OCI-LY7 (cell line): ENCODE results near the gene MICALL2. TPM values are rescaled to one million over a fixed set of nuclear protein-coding genes. Genes with fewer than 3 reads are reported as not detected.

ENCODE experiments used
- BruUV-seq: library from RNA; stranded (reverse); fragments of 400-500 nt; replicated peaks from 2 replicates; lab custom pipeline; 2021; lab: Mats Ljungman, UMichigan
- CTCF ChIA-PET: fragments of 300-600 bp; sonication (Branson Sonifier 250); formaldehyde crosslinking; loops from one replicate; lab custom pipeline; 2022; ENCODE audit warnings: antibody characterized with exemption; ENCODE audit not compliant: unreplicated experiment; lab: Charles Lee
- POLR2A ChIA-PET: fragments of 300-600 bp; sonication (Branson Sonifier 250); formaldehyde crosslinking; loops from one replicate; lab custom pipeline; 2022; ENCODE audit warnings: antibody characterized with exemption; lab: Charles Lee
- DNase-seq: peaks from one replicate; pipeline ENCODE4 v3.0.0-alpha.2; 2015; ENCODE audit warnings: low spot score
- H2AFZ ChIP-seq: fragments of 200-600 bp; sonication (generic), shearing (Covaris generic); 2 replicates; pipeline ENCODE4 v1.6.1; 2014; ENCODE audit warnings: mild to moderate bottlenecking, antibody characterized with exemption, low read length, moderate library complexity
- H3K27ac ChIP-seq: fragments of 200-600 bp; sonication (generic); 2 replicates; pipeline ENCODE4 v1.5.1; 2014; ENCODE audit warnings: mixed run types, low read depth, mild to moderate bottlenecking, moderate library complexity, low read length, inconsistent platforms; ENCODE audit not compliant: poor library complexity, severe bottlenecking
- H3K36me3 ChIP-seq: fragments of 200-600 bp; sonication (generic); 2 replicates; pipeline ENCODE4 v1.6.1; 2014; ENCODE audit warnings: mild to moderate bottlenecking, antibody characterized with exemption, low read length, moderate library complexity, mixed read lengths; ENCODE audit not compliant: insufficient read depth
- H3K4me1 ChIP-seq: fragments of 200-600 bp; sonication (generic); 2 replicates; pipeline ENCODE4 v1.5.1; 2014; ENCODE audit warnings: mild to moderate bottlenecking, low read length; ENCODE audit not compliant: insufficient read depth, poor library complexity, severe bottlenecking
- H3K4me2 ChIP-seq: fragments of 200-600 bp; sonication (generic); 2 replicates; pipeline ENCODE4 v1.6.1; 2014; ENCODE audit warnings: mild to moderate bottlenecking, low read length
- H3K4me3 ChIP-seq: fragments of 200-600 bp; sonication (generic); 2 replicates; pipeline ENCODE4 v1.5.1; 2014; ENCODE audit warnings: mild to moderate bottlenecking, low read depth, low read length; ENCODE audit not compliant: poor library complexity, severe bottlenecking
- H3K79me2 ChIP-seq: fragments of 200-600 bp; sonication (generic); 2 replicates; pipeline ENCODE4 v1.6.1; 2016; ENCODE audit warnings: low read depth, mild to moderate bottlenecking, low read length, moderate library complexity, mixed read lengths; ENCODE audit not compliant: insufficient read depth
- H3K9me2 ChIP-seq: fragments of 200-600 bp; sonication (generic); 2 replicates; pipeline ENCODE4 v1.6.1; 2016; ENCODE audit warnings: mild to moderate bottlenecking, low read length, mixed read lengths; ENCODE audit not compliant: insufficient read depth
- H3K9me3 ChIP-seq: fragments of 200-600 bp; sonication (generic); 2 replicates; pipeline ENCODE4 v1.6.1; 2014; ENCODE audit warnings: mild to moderate bottlenecking, mixed run types, low read length, mixed read lengths
- H4K20me1 ChIP-seq: fragments of 200-600 bp; sonication (generic); 2 replicates; pipeline ENCODE4 v1.6.1; 2014; ENCODE audit warnings: mild to moderate bottlenecking, antibody characterized with exemption, low read length, moderate library complexity, mixed read lengths; ENCODE audit not compliant: insufficient read depth
- EZH2phosphoT487 ChIP-seq: fragments of 200-600 bp; sonication (generic); IDR thresholded peaks from 2 replicates; pipeline ENCODE4 v1.6.1; 2018; ENCODE audit warnings: low read depth, borderline replicate concordance, mild to moderate bottlenecking, mixed run types, antibody characterized with exemption, low read length, moderate library complexity, mixed read lengths
- intact Hi-C: fragments of 100-400 bp; cut with micrococcal nuclease; formaldehyde crosslinking; loops from one replicate; pipeline ENCODE4 v1.10.0; 2022; ENCODE audit not compliant: unreplicated experiment
- total RNA-seq, 2 experiments: library from RNA; depleted of rRNA in 1 of 2; stranded (reverse); fragments of >200 nt in 1 of 2; shearing (Covaris generic) in 1 of 2; gene quantifications; 2 replicates each; pipeline ENCODE4 v1.2.3, GENCODE V29; 2014 to 2022
- TF ChIP-seq, protein P1 (sequence below): fragments of 200-600 bp; sonication (generic); conservative IDR thresholded peaks from 2 replicates; pipeline ENCODE4 v1.5.1; 2014; ENCODE audit warnings: mild to moderate bottlenecking, antibody characterized with exemption, low read length, moderate library complexity, mixed read lengths

The MICALL2 gene
- total RNA-seq, 2 experiments from 2014 or later, result 1.4 to 4.5 TPM

DNA sequence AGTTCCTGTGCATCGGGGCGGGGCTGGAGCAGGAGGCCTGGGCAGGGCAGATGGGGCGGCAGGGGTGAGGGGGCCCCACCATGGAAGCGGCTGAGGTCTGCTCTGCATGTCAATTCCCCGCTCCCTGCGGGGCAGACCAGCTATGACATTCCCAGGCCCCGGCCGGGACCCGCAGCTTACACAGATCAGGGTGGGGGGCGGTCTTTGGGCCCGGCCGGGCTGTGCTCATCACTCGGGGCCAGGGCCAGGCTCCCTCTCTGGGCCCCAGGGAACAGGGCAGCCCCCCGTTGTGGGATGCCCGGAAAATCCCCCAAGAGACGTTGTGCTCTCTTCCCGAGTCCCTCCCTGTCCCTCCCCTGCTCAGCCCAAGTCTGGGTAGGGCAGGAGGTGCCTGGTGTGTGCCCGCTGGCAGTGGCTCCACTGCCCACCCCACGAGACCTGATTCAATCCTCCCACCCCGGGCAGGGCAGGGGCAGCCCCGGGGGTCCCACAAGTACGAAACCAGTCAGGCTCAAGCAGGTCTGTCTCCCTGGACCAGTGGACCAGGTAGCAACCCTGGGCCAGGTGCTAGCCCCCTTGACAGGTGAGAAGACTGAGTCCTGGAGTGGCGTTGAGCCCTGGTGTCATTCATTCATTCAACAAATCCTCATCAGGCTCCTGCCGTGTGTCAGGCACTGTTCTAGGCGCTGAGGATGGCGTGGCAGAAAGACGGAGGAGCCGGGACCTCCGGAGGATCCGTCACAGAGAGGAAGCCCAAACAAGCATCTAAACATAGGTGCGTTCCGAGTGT, 29.0 kb downstream of the MICALL2 start:
- Histone ChIP-seq H3K27ac (no peak overlapping the region), H3K79me2 (no peaks in the 10 kb centered on the region), H2AFZ (no peak overlapping the region), H3K4me3 (no peak overlapping the region), H3K4me1 (no peaks in the 10 kb centered on the region), H3K36me3 (no peaks in the 10 kb centered on the region), H3K9me3 (no peaks in the 10 kb centered on the region), H3K4me2 (no peak overlapping the region), H4K20me1 (no peaks in the 10 kb centered on the region), H3K9me2 (no peaks in the 10 kb centered on the region)
- DNase-seq, result no peak
- ChIA-PET POLR2A (interaction anchor here (0.6 kb wide), 1 partner anchor 229 kb away, joined by 6 read pairs; no protein-coding TSS in a partner anchor), CTCF (no interaction called here)
- TF ChIP-seq, protein P1, sequence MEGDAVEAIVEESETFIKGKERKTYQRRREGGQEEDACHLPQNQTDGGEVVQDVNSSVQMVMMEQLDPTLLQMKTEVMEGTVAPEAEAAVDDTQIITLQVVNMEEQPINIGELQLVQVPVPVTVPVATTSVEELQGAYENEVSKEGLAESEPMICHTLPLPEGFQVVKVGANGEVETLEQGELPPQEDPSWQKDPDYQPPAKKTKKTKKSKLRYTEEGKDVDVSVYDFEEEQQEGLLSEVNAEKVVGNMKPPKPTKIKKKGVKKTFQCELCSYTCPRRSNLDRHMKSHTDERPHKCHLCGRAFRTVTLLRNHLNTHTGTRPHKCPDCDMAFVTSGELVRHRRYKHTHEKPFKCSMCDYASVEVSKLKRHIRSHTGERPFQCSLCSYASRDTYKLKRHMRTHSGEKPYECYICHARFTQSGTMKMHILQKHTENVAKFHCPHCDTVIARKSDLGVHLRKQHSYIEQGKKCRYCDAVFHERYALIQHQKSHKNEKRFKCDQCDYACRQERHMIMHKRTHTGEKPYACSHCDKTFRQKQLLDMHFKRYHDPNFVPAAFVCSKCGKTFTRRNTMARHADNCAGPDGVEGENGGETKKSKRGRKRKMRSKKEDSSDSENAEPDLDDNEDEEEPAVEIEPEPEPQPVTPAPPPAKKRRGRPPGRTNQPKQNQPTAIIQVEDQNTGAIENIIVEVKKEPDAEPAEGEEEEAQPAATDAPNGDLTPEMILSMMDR, result no peak
- no peak for TF ChIP-seq EZH2phosphoT487
- intact Hi-C loops, result no loop called here
- BruUV-seq, result no TSS peak

DNA sequence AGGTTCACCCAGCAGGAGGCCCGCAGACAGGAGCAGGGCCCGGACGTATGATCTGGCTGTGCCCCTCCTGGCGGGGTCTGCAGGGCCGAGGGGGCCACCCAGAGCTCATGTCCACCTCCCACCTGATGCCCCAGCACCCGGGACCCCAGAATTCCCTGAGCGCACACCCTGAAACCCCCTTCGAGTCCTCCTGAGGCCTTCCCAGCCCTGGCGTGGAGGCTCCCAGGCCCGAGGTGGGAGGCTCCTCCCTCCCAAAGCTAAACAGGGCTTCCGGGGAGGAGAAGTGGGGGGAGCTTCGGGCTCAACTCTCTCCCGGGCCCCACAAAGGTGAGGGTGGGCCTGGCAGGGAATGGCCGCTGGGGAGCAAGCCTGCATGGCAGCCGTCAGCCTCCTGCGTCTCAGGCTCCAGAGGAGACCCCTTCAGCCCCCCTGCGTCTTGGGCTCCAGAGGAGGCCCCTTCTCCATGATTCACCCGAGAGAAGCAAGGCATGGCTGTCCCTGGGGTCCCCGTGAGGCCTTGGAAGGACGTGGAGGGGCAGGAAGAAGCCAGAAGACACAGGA, 30.2 kb downstream of the MICALL2 start:
- no peak overlapping the region for H3K27ac ChIP-seq
- BruUV-seq, result no TSS peak
- H3K4me3 ChIP-seq, result no peak overlapping the region
- H3K79me2 ChIP-seq, result no peaks in the 10 kb centered on the region
- H3K4me1 ChIP-seq, result no peaks in the 10 kb centered on the region
- no peak overlapping the region for H3K4me2 ChIP-seq
- no peak overlapping the region for H2AFZ ChIP-seq
- ChIA-PET POLR2A (no interaction called here), CTCF (no interaction called here)
- no peaks in the 10 kb centered on the region for H3K9me2 ChIP-seq
- DNase-seq, result no peak
- H3K9me3 ChIP-seq, result no peaks in the 10 kb centered on the region
- no peaks in the 10 kb centered on the region for H4K20me1 ChIP-seq
- TF ChIP-seq, protein P1, result no peak
- no peak for TF ChIP-seq EZH2phosphoT487
- no peaks in the 10 kb centered on the region for H3K36me3 ChIP-seq
- intact Hi-C loops, result no loop called here
